Adrenal gland (tissue), 5 donors: ENCODE measurements around the gene RAD21L1.

Source experiments
- CTCF ChIP-seq, 6 experiments: fragments of 450-650 bp in 4 of 6; fragments of 200-600 bp in 2 of 6; sonication (generic) in 1 of 6; IDR thresholded peaks; 1 replicate in 5 of 6; 2 replicates in 1 of 6; pipeline versions ENCODE4 v1.5.1 to v1.8.0; 2016 to 2021; ENCODE audit warnings: antibody characterized with exemption in 6 of 6, mild to moderate bottlenecking in 2 of 6, moderate library complexity in 1 of 6
- POLR2A ChIP-seq, 2 donors: fragments of 450-650 bp; IDR thresholded peaks; one replicate each; pipeline ENCODE4 v1.6.1; 2017; ENCODE audit warnings: antibody characterized with exemption in 2 of 2, mild to moderate bottlenecking in 2 of 2, moderate library complexity in 1 of 2
- donor health status: DM: no; HTN: no; CAD: no.

GRCh38 chr20:1286267-1287024 lies 60.6 kb downstream of the RAD21L1 start:
- no peak for TF ChIP-seq POLR2A (IDR thresholded peaks at IDR 0.05)
- no peak for TF ChIP-seq CTCF (IDR thresholded peaks at IDR 0.05)
